ENCODE data around the gene HDAC8.

Gene HDAC8

GRCh38 chrX:72477781-72478181 lies 94.9 kb downstream of the HDAC8 start:
- Histone ChIP-seq H3K27ac (no peak overlapping the region), H3K4me2 (no peak overlapping the region), H3K4me1 (ENCODE audit: low read depth, poor library complexity, severe bottlenecking) (no peaks in the 10 kb centered on the region), H3K79me2 (ENCODE audit: insufficient read depth, low read depth) (no peaks in the 10 kb centered on the region), H4K20me1 (ENCODE audit: insufficient read depth) (no peaks in the 10 kb centered on the region), H3K9ac (no peak overlapping the region), H3K4me3 (IDR thresholded peaks at IDR 0.05; ENCODE audit: insufficient read depth, low read depth, low read length) (no peak overlapping the region), H3K27me3 (ENCODE audit: insufficient read depth, low read depth) (no peaks in the 10 kb centered on the region), H3K36me3 (ENCODE audit: insufficient read depth) (no peaks in the 10 kb centered on the region), H2AFZ (ENCODE audit: low read depth) (no peak overlapping the region)
- no peak for TF ChIP-seq CTCF (conservative IDR thresholded peaks at IDR 0.05; ENCODE audit: low read depth, low read length)

- no peak for TF ChIP-seq CTCF (conservative IDR thresholded peaks at IDR 0.05; ENCODE audit: low read depth, low read length)
- Histone ChIP-seq H4K20me1 (ENCODE audit: insufficient read depth) (no peaks in the 10 kb centered on the region), H3K9ac (no peak overlapping the region), H3K4me1 (ENCODE audit: low read depth, poor library complexity, severe bottlenecking) (no peaks in the 10 kb centered on the region), H3K79me2 (ENCODE audit: insufficient read depth, low read depth) (no peaks in the 10 kb centered on the region), H3K27ac (no peak overlapping the region), H3K36me3 (ENCODE audit: insufficient read depth) (no peaks in the 10 kb centered on the region), H3K4me3 (IDR thresholded peaks at IDR 0.05; ENCODE audit: insufficient read depth, low read depth, low read length) (no peak overlapping the region), H2AFZ (ENCODE audit: low read depth) (no peak overlapping the region), H3K4me2 (no peak overlapping the region), H3K27me3 (ENCODE audit: insufficient read depth, low read depth) (no peaks in the 10 kb centered on the region)
Observed at GRCh38 chrX:72477376-72477775, 95.3 kb downstream of the HDAC8 start.

GRCh38 chrX:72475952-72476668 lies 96.5 kb downstream of the HDAC8 start:
- no peaks in the 10 kb centered on the region for H3K79me2 ChIP-seq (ENCODE audit: insufficient read depth, low read depth)
- H3K36me3 ChIP-seq (ENCODE audit: insufficient read depth): no peaks in the 10 kb centered on the region
- H3K4me1 ChIP-seq (ENCODE audit: low read depth, poor library complexity, severe bottlenecking): no peaks in the 10 kb centered on the region
- H3K4me3 ChIP-seq (IDR thresholded peaks at IDR 0.05; ENCODE audit: insufficient read depth, low read depth, low read length): no peak overlapping the region
- no peak overlapping the region for H3K4me2 ChIP-seq
- H4K20me1 ChIP-seq (ENCODE audit: insufficient read depth): no peaks in the 10 kb centered on the region
- H3K27ac ChIP-seq: no peak overlapping the region
- no peak overlapping the region for H2AFZ ChIP-seq (ENCODE audit: low read depth)
- H3K9ac ChIP-seq: no peak overlapping the region
- no peak for TF ChIP-seq CTCF (conservative IDR thresholded peaks at IDR 0.05; ENCODE audit: low read depth, low read length)
- H3K27me3 ChIP-seq (ENCODE audit: insufficient read depth, low read depth): no peaks in the 10 kb centered on the region

GRCh38 chrX:72475338-72475737 lies 97.3 kb downstream of the HDAC8 start:
- Histone ChIP-seq H4K20me1 (ENCODE audit: insufficient read depth) (no peaks in the 10 kb centered on the region), H3K27me3 (ENCODE audit: insufficient read depth, low read depth) (no peaks in the 10 kb centered on the region), H3K79me2 (ENCODE audit: insufficient read depth, low read depth) (no peaks in the 10 kb centered on the region), H3K4me2 (no peak overlapping the region), H3K27ac (no peak overlapping the region), H2AFZ (ENCODE audit: low read depth) (no peak overlapping the region), H3K4me3 (IDR thresholded peaks at IDR 0.05; ENCODE audit: insufficient read depth, low read depth, low read length) (no peak overlapping the region), H3K4me1 (ENCODE audit: low read depth, poor library complexity, severe bottlenecking) (no peaks in the 10 kb centered on the region), H3K36me3 (ENCODE audit: insufficient read depth) (no peaks in the 10 kb centered on the region), H3K9ac (no peak overlapping the region)
- no peak for TF ChIP-seq CTCF (conservative IDR thresholded peaks at IDR 0.05; ENCODE audit: low read depth, low read length)

All from KMS-11 (cell line).